Lower lobe of right lung (tissue), 2 donors: ENCODE data around the gene DDX49. TPM values are rescaled to one million over a fixed set of nuclear protein-coding genes. Genes with fewer than 3 reads are reported as not detected.
A peak's percentile ranks its signal among the peaks of the same experiment; 100 is the strongest.

Experiments
- ATAC-seq, 2 donors: fragments of 200-7000 bp; cut with Tn5 transposase; one replicate each; pipeline ENCODE4 v1.9.1; 2020 to 2022; ENCODE audit warnings: mild to moderate bottlenecking in 2 of 2, moderate library complexity in 2 of 2
- DNase-seq: peaks from one replicate; pipeline ENCODE4 v3.0.0-alpha.2; 2020
- H3K27ac ChIP-seq: fragments of 200-600 bp; one replicate; pipeline ENCODE4 v1.8.0; 2022
- H3K27me3 ChIP-seq: fragments of 200-600 bp; one replicate; pipeline ENCODE4 v1.8.0; 2022; ENCODE audit warnings: low read depth
- H3K36me3 ChIP-seq: fragments of 200-600 bp; one replicate; pipeline ENCODE4 v1.8.0; 2022; ENCODE audit warnings: mild to moderate bottlenecking
- H3K4me1 ChIP-seq: fragments of 200-600 bp; one replicate; pipeline ENCODE4 v1.8.0; 2022
- H3K4me3 ChIP-seq: fragments of 200-600 bp; one replicate; pipeline ENCODE4 v1.8.0; 2022; ENCODE audit warnings: mild to moderate bottlenecking
- H3K9me3 ChIP-seq: fragments of 200-600 bp; one replicate; pipeline ENCODE4 v1.8.0; 2022
- intact Hi-C: fragments of 100-400 bp; cut with DNase I; formaldehyde crosslinking; loops from one replicate; pipeline ENCODE4 v1.11.0; 2022
- total RNA-seq: library from RNA; stranded (reverse); fragmentation: NEBNext Ultra II Directional; extraction: Animal tissue kit (Norgen Biotek cat#: 25700); gene quantifications from one replicate; pipeline ENCODE4 v1.2.1, GENCODE V29; 2021
- TF ChIP-seq, protein P1 (sequence below): fragments of 200-600 bp; IDR thresholded peaks from one replicate; pipeline ENCODE4 v1.8.0; 2022; ENCODE audit warnings: antibody characterized with exemption, mild to moderate bottlenecking
- donor health status: DM: no; HTN: yes; CAD: no; lungs with severe emphysema.

The DDX49 gene
- total RNA-seq, 1 donor from 2014 or later = 32.2 TPM

DNA sequence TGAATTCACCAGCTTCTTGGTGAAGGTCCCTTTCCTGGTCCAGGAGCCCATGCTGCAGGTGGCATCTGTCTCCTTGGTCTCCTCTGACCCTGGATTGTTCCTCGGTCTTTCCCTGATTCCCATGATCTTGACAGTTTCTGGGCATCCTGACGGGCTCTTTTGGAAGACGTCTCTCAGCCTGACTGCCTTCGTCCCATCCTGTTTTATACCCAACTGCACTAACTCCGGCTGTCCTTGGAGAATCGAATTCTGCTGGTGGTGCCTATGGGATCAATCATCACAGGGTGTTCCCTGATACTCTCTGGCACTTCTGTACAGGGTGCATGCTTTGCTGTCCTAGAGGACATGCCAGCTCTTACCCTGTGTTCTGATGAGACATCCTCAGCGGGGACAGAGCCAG lies 42.6 kb upstream of the DDX49 start:
- Histone ChIP-seq H3K4me1 (no peaks in the 10 kb centered on the region), H3K36me3 (no peaks in the 10 kb centered on the region), H3K9me3 (no peaks in the 10 kb centered on the region), H3K4me3 (no peak overlapping the region), H3K27ac (no peak overlapping the region), H3K27me3 (no peaks in the 10 kb centered on the region)
- intact Hi-C loops = no loop called here
- TF ChIP-seq, protein P1, sequence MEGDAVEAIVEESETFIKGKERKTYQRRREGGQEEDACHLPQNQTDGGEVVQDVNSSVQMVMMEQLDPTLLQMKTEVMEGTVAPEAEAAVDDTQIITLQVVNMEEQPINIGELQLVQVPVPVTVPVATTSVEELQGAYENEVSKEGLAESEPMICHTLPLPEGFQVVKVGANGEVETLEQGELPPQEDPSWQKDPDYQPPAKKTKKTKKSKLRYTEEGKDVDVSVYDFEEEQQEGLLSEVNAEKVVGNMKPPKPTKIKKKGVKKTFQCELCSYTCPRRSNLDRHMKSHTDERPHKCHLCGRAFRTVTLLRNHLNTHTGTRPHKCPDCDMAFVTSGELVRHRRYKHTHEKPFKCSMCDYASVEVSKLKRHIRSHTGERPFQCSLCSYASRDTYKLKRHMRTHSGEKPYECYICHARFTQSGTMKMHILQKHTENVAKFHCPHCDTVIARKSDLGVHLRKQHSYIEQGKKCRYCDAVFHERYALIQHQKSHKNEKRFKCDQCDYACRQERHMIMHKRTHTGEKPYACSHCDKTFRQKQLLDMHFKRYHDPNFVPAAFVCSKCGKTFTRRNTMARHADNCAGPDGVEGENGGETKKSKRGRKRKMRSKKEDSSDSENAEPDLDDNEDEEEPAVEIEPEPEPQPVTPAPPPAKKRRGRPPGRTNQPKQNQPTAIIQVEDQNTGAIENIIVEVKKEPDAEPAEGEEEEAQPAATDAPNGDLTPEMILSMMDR = no peak
- ATAC-seq (no peak), DNase-seq (no peak)

DNA sequence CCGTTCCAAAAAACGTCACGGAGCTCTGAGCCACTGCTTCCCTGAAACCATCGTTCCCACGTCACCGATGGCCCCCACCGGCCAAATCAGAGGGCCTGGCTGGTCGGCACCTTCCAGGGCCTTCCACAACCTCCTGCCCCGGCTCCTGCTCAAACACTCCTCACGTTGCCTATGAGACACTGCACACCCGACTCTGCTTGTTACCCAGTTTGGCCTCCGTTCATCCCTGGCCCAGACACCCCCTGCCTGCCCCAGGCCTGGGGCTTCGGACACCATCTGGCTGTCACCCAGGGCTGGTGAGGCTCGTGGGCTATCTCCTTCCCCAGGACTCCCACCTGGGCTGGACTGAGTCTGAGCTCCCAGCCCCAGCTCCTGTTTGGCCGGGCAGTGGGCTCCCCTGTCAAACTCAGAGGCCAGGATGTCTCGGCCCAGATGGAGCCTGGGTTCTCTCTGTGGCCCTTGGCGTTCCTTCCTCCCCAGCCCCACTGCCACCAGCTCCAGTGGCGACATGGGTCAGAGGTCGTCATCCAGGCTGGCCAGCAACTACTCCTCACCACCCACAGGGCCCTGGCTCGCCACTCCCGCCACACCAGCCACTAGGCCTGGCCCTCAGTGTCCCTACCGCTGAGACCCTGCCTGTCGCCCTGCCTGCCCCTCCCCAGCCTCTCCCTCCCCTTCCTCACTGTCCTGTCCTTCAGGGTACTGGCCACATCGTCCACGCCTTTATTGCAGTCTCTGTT lies 41.3 kb upstream of the DDX49 start:
- H3K36me3 ChIP-seq = no peaks in the 10 kb centered on the region
- H3K27me3 ChIP-seq = no peaks in the 10 kb centered on the region
- intact Hi-C loops = no loop called here
- TF ChIP-seq, protein P1 = no peak
- DNase-seq (no peak), ATAC-seq (no peak)
- no peaks in the 10 kb centered on the region for H3K4me1 ChIP-seq
- no peak overlapping the region for H3K27ac ChIP-seq
- H3K4me3 ChIP-seq = no peak overlapping the region
- no peaks in the 10 kb centered on the region for H3K9me3 ChIP-seq

DNA sequence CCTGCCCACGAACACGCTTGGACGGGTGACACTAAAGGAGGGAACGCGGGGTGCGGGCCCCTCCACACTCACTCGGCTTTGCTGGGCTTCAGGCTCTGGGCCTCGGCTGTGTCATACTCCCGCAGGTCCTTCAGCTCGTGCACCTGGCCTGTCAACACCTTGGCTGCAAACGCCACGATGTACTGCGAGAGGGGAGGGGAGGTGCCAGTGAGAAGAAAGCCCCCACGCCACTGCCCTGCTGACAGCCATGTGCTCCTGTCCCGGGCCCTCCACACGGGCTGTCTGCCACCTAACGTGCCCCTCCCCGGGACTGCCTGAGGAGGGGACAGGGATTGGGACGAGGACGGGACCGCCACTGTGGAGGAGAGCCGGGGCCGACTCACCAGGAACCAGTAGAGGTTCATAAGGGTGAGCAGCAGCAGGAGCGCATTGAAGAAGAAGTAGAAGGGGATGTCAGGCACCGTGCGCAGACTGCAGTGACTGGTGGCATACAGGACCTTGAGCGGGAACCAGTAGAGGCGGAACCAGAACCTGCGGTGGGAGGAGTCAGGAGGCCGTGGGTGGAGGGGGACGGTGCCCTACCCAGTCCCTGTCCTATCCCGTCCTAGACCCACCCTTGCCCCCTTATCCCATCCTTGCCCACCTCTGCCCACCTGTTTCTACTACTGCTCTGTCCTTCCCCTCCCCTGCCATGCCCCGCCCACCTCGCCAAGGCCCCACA lies 40.5 kb upstream of the DDX49 start:
- no peaks in the 10 kb centered on the region for H3K4me1 ChIP-seq
- intact Hi-C loops = no loop called here
- no peak overlapping the region for H3K27ac ChIP-seq
- DNase-seq = peak; percentile 39
- TF ChIP-seq, protein P1 = no peak
- no peaks in the 10 kb centered on the region for H3K9me3 ChIP-seq
- ATAC-seq = peak; percentile 7 to 10
- no peak overlapping the region for H3K4me3 ChIP-seq
- H3K27me3 ChIP-seq = no peaks in the 10 kb centered on the region
- no peaks in the 10 kb centered on the region for H3K36me3 ChIP-seq

DNA sequence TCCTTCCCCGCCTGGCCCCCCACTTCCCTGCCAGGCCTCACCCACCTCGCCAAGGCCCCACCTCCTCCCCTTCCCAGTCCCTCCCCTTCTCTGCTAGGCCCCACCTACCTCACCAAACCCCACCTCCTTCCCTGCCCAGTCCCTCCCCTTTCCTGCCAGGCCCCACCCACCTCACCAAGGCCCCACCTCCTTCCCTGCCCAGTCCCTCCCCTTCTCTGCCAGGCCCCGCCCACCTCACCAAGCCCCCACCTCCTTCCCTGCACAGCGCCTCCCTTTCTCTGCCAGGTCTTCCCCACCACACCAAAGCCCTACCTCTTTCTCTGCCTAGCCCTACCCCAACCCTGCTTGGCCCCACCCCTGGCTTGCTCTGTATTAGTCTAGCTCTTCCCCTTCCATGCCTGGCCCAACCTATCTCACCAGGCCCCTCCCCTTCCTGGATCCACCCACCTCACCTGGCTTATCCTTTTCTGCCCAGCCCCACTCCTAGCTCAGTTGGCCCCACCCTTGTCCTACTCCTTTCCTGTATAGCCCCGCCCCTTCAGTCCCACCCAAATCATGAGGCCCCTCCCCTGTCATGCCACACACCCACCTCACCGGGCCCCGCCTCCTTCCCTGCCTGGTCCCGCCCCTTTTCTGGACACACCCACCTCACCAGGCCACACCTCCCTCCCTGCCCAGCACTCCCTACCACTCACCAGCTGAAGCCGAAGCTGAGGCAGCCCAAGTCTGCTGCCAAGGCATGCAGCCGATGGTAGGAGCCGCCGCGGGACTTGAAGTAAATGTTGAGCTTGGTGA lies 39.7 kb upstream of the DDX49 start:
- DNase-seq = peak; percentile 50
- Histone ChIP-seq H3K27ac (no peak overlapping the region), H3K9me3 (no peaks in the 10 kb centered on the region), H3K4me1 (no peaks in the 10 kb centered on the region), H3K4me3 (no peak overlapping the region), H3K27me3 (no peaks in the 10 kb centered on the region), H3K36me3 (no peaks in the 10 kb centered on the region)
- ATAC-seq = peak; percentile 51 to 54
- TF ChIP-seq, protein P1 = no peak
- intact Hi-C loops = no loop called here

DNA sequence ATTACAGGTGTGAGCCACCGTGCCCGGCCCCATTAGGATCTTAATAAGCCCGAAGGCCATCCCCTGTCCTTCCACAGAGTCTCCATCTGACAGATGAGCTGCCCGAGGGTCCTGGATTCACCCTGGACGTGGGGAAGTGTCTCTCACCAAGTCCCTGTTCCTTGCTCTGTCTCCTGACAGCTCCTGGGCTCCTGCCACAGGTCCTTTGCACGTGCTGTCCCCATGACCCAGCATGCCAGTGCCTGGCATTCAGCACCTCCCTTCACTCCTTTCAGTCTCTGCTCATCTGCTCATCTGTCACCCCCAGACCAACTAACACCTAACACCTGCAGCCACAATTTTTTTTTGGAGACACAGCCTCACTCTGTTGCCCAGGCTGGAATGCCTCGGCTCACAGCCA lies 38.0 kb upstream of the DDX49 start:
- no peaks in the 10 kb centered on the region for H3K9me3 ChIP-seq
- H3K27me3 ChIP-seq = no peaks in the 10 kb centered on the region
- TF ChIP-seq, protein P1 = no peak
- no peaks in the 10 kb centered on the region for H3K4me1 ChIP-seq
- H3K36me3 ChIP-seq = no peaks in the 10 kb centered on the region
- no peak for DNase-seq
- no peak overlapping the region for H3K27ac ChIP-seq
- no peak for ATAC-seq
- H3K4me3 ChIP-seq = no peak overlapping the region
- intact Hi-C loops = no loop called here
